DND-41 (cell line): ENCODE results near the gene TPPP3.

Experiments
- ATAC-seq: fragments of 200-7000 bp; cut with Tn5 transposase; 3 replicates; pipeline ENCODE4 v1.9.1; 2021; ENCODE audit warnings: low read depth; ENCODE audit not compliant: insufficient read depth
- DNase-seq: peaks from one replicate; pipeline ENCODE4 v3.0.0-alpha.2; 2020
- H2AFZ ChIP-seq: 2 replicates; pipeline ENCODE4 v1.6.0; 2012; ENCODE audit warnings: low read depth, low read length
- H3K27ac ChIP-seq: 2 replicates; pipeline ENCODE4 v1.5.1; 2012; ENCODE audit warnings: low read length, inconsistent platforms
- H3K27me3 ChIP-seq: fragments of 200-600 bp; sonication (generic); 2 replicates; pipeline ENCODE4 v1.6.0; 2012; ENCODE audit warnings: low read length, mild to moderate bottlenecking, inconsistent platforms; ENCODE audit not compliant: insufficient read depth, poor library complexity
- H3K36me3 ChIP-seq: 2 replicates; pipeline ENCODE4 v1.5.1; 2012; ENCODE audit warnings: low read length, inconsistent platforms; ENCODE audit not compliant: insufficient read depth
- H3K4me1 ChIP-seq: 2 replicates; pipeline ENCODE4 v1.5.1; 2012; ENCODE audit warnings: mild to moderate bottlenecking, low read length; ENCODE audit not compliant: insufficient read depth
- H3K4me2 ChIP-seq: 2 replicates; pipeline ENCODE4 v1.6.0; 2012; ENCODE audit warnings: mild to moderate bottlenecking, moderate library complexity, low read length, inconsistent platforms; ENCODE audit not compliant: insufficient read depth
- H3K4me3 ChIP-seq, 2 experiments: fragments of 200-600 bp in 1 of 2; shearing (Covaris generic) in 1 of 2; 2 replicates each; pipeline ENCODE4 v1.5.1; 2012 to 2016; ENCODE audit warnings: inconsistent platforms in 2 of 2, low read length in 2 of 2, mild to moderate bottlenecking in 2 of 2, low read depth in 1 of 2, moderate library complexity in 1 of 2
- H3K79me2 ChIP-seq: 2 replicates; pipeline ENCODE4 v1.6.0; 2012; ENCODE audit warnings: low read length, inconsistent platforms; ENCODE audit not compliant: insufficient read depth
- H3K9ac ChIP-seq: 2 replicates; pipeline ENCODE4 v1.6.0; 2012; ENCODE audit warnings: low read depth, mild to moderate bottlenecking, inconsistent platforms, low read length, moderate library complexity
- H3K9me3 ChIP-seq: 2 replicates; pipeline ENCODE4 v1.5.1; 2012; ENCODE audit warnings: low read length, moderate library complexity, mild to moderate bottlenecking, inconsistent platforms; ENCODE audit not compliant: insufficient read depth, severe bottlenecking
- H4K20me1 ChIP-seq: 2 replicates; pipeline ENCODE4 v1.6.0; 2012; ENCODE audit warnings: low read length; ENCODE audit not compliant: insufficient read depth
- EZH2 ChIP-seq: IDR thresholded peaks from 3 replicates; pipeline ENCODE4 v1.6.1; 2012; ENCODE audit warnings: borderline replicate concordance, low read depth, mild to moderate bottlenecking, moderate library complexity, low read length, inconsistent platforms; ENCODE audit not compliant: severe bottlenecking
- TF ChIP-seq, protein P1 (sequence below): IDR thresholded peaks from 2 replicates; pipeline ENCODE4 v1.5.1; 2012; ENCODE audit warnings: borderline replicate concordance, low read length, moderate library complexity, mild to moderate bottlenecking; ENCODE audit not compliant: poor library complexity, severe bottlenecking; ENCODE audit errors: extremely low read depth

The TPPP3 gene

GRCh38 chr16:67421030-67421429, 27.7 kb upstream of the TPPP3 start:
- Histone ChIP-seq H2AFZ (no peak overlapping the region), H3K4me2 (no peak overlapping the region), H3K36me3 (no peaks in the 10 kb centered on the region), H4K20me1 (no peaks in the 10 kb centered on the region), H3K9ac (no peak overlapping the region), H3K4me1 (no peaks in the 10 kb centered on the region), H3K9me3 (no peaks in the 10 kb centered on the region), H3K27ac (no peak overlapping the region), H3K79me2 (no peaks in the 10 kb centered on the region), H3K4me3 (no peak overlapping the region), H3K27me3 (no peaks in the 10 kb centered on the region)
- no peak for DNase-seq
- no peak for TF ChIP-seq EZH2
- TF ChIP-seq, protein P1, sequence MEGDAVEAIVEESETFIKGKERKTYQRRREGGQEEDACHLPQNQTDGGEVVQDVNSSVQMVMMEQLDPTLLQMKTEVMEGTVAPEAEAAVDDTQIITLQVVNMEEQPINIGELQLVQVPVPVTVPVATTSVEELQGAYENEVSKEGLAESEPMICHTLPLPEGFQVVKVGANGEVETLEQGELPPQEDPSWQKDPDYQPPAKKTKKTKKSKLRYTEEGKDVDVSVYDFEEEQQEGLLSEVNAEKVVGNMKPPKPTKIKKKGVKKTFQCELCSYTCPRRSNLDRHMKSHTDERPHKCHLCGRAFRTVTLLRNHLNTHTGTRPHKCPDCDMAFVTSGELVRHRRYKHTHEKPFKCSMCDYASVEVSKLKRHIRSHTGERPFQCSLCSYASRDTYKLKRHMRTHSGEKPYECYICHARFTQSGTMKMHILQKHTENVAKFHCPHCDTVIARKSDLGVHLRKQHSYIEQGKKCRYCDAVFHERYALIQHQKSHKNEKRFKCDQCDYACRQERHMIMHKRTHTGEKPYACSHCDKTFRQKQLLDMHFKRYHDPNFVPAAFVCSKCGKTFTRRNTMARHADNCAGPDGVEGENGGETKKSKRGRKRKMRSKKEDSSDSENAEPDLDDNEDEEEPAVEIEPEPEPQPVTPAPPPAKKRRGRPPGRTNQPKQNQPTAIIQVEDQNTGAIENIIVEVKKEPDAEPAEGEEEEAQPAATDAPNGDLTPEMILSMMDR: no peak
- no peak for ATAC-seq

- TF ChIP-seq, protein P1: no peak
- TF ChIP-seq EZH2: no peak
- Histone ChIP-seq H3K36me3 (no peaks in the 10 kb centered on the region), H3K4me2 (no peak overlapping the region), H2AFZ (no peak overlapping the region), H3K79me2 (no peaks in the 10 kb centered on the region), H3K9me3 (no peaks in the 10 kb centered on the region), H3K4me1 (no peaks in the 10 kb centered on the region), H3K27me3 (no peaks in the 10 kb centered on the region), H4K20me1 (no peaks in the 10 kb centered on the region), H3K9ac (no peak overlapping the region), H3K27ac (no peak overlapping the region), H3K4me3 (no peak overlapping the region)
- no peak for ATAC-seq
- no peak for DNase-seq
Observed at GRCh38 chr16:67419931-67420330, 26.6 kb upstream of the TPPP3 start.

GRCh38 chr16:67419502-67419901, 26.2 kb upstream of the TPPP3 start:
- Histone ChIP-seq H3K9me3 (no peaks in the 10 kb centered on the region), H2AFZ (no peak overlapping the region), H3K4me1 (no peaks in the 10 kb centered on the region), H4K20me1 (no peaks in the 10 kb centered on the region), H3K4me3 (no peak overlapping the region), H3K9ac (no peak overlapping the region), H3K27me3 (no peaks in the 10 kb centered on the region), H3K79me2 (no peaks in the 10 kb centered on the region), H3K36me3 (no peaks in the 10 kb centered on the region), H3K4me2 (no peak overlapping the region), H3K27ac (no peak overlapping the region)
- ATAC-seq: no peak
- DNase-seq: no peak
- no peak for TF ChIP-seq EZH2
- TF ChIP-seq, protein P1: no peak

GRCh38 chr16:67417333-67418061, 24.2 kb upstream of the TPPP3 start:
- H3K36me3 ChIP-seq: no peaks in the 10 kb centered on the region
- H3K79me2 ChIP-seq: no peaks in the 10 kb centered on the region
- H3K27ac ChIP-seq: no peak overlapping the region
- H3K4me2 ChIP-seq: no peak overlapping the region
- ATAC-seq (no peak), DNase-seq (no peak)
- no peak overlapping the region for H3K9ac ChIP-seq
- H3K27me3 ChIP-seq: peaks cover 4% of the 10 kb centered on the region
- no peak overlapping the region for H2AFZ ChIP-seq
- no peak overlapping the region for H3K4me3 ChIP-seq
- no peaks in the 10 kb centered on the region for H3K9me3 ChIP-seq
- H3K4me1 ChIP-seq: no peaks in the 10 kb centered on the region
- TF ChIP-seq, protein P1: no peak
- TF ChIP-seq EZH2: no peak
- H4K20me1 ChIP-seq: no peaks in the 10 kb centered on the region
